Measurements from ENCODE around the gene PFKFB2.

Gene PFKFB2

GRCh38 chr1:207021876-207022596 is 31.0 kb upstream of the PFKFB2 start:
- no peak for DNase-seq (ENCODE audit: low read depth, low spot score)

- no peak for DNase-seq (ENCODE audit: low read depth, low spot score)
These were observed 29.9 kb upstream of the PFKFB2 start for GRCh38 chr1:207022996-207023679.

GRCh38 chr1:207024202-207025145 is 28.6 kb upstream of the PFKFB2 start:
- no peak for DNase-seq (ENCODE audit: low read depth, low spot score)

GRCh38 chr1:207025146-207025880 is 27.8 kb upstream of the PFKFB2 start:
- peak; percentile 74 for DNase-seq (ENCODE audit: low read depth, low spot score)

- DNase-seq (ENCODE audit: low read depth, low spot score) = no peak
These were observed 27.0 kb upstream of the PFKFB2 start for GRCh38 chr1:207026104-207026534.

- DNase-seq (ENCODE audit: low read depth, low spot score) = no peak
These were observed 25.8 kb upstream of the PFKFB2 start for GRCh38 chr1:207027206-207027777.

- DNase-seq (ENCODE audit: low read depth, low spot score) = no peak
These were observed 25.2 kb upstream of the PFKFB2 start for GRCh38 chr1:207027921-207028320.

- no peak for DNase-seq (ENCODE audit: low read depth, low spot score)
These were observed 24.0 kb upstream of the PFKFB2 start for GRCh38 chr1:207028884-207029650.

- no peak for DNase-seq (ENCODE audit: low read depth, low spot score)
These were observed 23.2 kb upstream of the PFKFB2 start for GRCh38 chr1:207029701-207030521.

GRCh38 chr1:207030522-207031009 is 22.5 kb upstream of the PFKFB2 start:
- no peak for DNase-seq (ENCODE audit: low read depth, low spot score)

GRCh38 chr1:207031016-207031415 is 22.1 kb upstream of the PFKFB2 start:
- no peak for DNase-seq (ENCODE audit: low read depth, low spot score)

GRCh38 chr1:207031632-207032264 is 21.3 kb upstream of the PFKFB2 start:
- no peak for DNase-seq (ENCODE audit: low read depth, low spot score)

- DNase-seq (ENCODE audit: low read depth, low spot score) = peak; percentile 88
These were observed 20.5 kb upstream of the PFKFB2 start, which contains the start of gene C1orf116 for GRCh38 chr1:207032528-207033017. Gene C1orf116, minus strand, starts transcription at chr1:207032756. Its CDS starts 5,158 bp downstream, at chr1:207027598.

- no peak for DNase-seq (ENCODE audit: low read depth, low spot score)
These were observed 19.8 kb upstream of the PFKFB2 start for GRCh38 chr1:207033302-207033701.

GRCh38 chr1:207034208-207034607 is 18.9 kb upstream of the PFKFB2 start:
- no peak for DNase-seq (ENCODE audit: low read depth, low spot score)

- DNase-seq (ENCODE audit: low read depth, low spot score) = no peak
These were observed 18.1 kb upstream of the PFKFB2 start for GRCh38 chr1:207034998-207035397.

GRCh38 chr1:207035877-207036551 is 17.1 kb upstream of the PFKFB2 start:
- no peak for DNase-seq (ENCODE audit: low read depth, low spot score)

GRCh38 chr1:207036865-207037264 is 16.2 kb upstream of the PFKFB2 start:
- no peak for DNase-seq (ENCODE audit: low read depth, low spot score)
